ENCODE results near the gene COL9A3. TPM values are rescaled to one million over a fixed set of nuclear protein-coding genes. Genes with fewer than 3 reads are reported as not detected.

The COL9A3 gene
- total RNA-seq, 1 experiment from 2014 or later = 150 TPM

DNA sequence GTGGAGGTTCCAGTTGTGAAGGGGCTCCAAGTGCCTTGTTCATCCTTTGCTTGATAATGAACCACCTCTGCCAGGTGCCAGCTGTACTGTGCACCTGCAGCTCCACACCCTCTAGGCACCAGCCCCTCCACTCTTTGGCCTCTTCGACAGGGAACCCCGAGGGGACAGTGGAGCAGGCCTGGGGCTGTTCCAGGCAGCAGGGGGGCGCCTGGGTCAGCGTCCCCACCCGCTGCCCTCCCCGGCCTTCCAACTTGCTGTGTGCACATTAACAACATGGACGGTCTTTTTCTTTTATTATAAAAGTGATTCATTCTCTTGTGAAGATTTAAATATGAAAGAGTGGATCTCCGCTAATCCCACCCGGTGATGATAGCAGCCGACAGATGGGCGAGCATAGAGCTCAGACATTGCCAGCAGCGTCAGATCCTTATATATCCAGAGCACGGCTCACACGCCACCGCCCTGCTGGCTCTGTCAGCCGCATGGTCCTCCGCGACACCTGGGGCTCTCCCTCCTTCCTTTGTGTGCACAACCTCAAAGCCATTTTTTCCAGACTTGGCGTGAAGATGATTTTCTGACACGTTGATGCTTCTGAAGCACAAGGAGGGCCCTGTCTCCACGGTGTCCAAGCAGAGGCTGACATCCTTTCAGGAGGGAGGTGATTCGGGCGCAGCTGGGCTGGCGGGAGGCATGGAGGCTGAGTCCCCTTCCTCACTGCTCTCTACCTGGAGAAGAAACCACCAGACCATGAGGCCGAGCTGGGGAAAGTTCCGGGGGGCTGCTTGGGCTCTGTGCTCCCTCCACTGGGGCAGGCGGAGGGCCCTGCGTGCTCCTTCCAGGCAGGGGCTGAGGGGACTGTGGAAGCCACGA lies 42.8 kb upstream of the COL9A3 start:
- Mint-ChIP-seq H3K27ac (peak overlapping the region in 1 of 3 experiments; percentile 79; a peak in 1 of 7 replicates), H3K36me3 (ENCODE audit: insufficient read depth in 1 of 3, low read depth in 3 of 3) (no peaks in the 10 kb centered on the region; a peak in 1 of 7 replicates), H3K27me3 (ENCODE audit: low read depth) (peaks cover 8% of the 10 kb centered on the region), H3K4me1 (peaks cover 2 to 15% of the 10 kb centered on the region in 2 experiments; a peak in 3 of 4 replicates), H3K4me3 (no peak overlapping the region; a peak in 1 of 5 replicates), H3K9me3 (no peaks in the 10 kb centered on the region; a peak in 2 of 5 replicates)
- Histone ChIP-seq H3K9me3 (ENCODE audit: control insufficient read depth, low read depth, low read length) (no peaks in the 10 kb centered on the region), H3K23ac (ENCODE audit: insufficient read length, low read depth, low read length) (no peak overlapping the region), H3K4me1 (ENCODE audit: insufficient read depth, low read length) (peaks cover 3% of the 10 kb centered on the region; the same call in 1 of the 2 replicates), H2BK20ac (ENCODE audit: low read depth, low read length, poor library complexity, severe bottlenecking) (no peak overlapping the region), H4K8ac (replicated peaks; ENCODE audit: insufficient read length, low read depth, low read length) (no peak overlapping the region), H4K5ac (ENCODE audit: insufficient read length, low read depth, low read length) (no peak overlapping the region), H3K23me2 (ENCODE audit: insufficient read length, low read depth, low read length, poor library complexity, severe bottlenecking) (no peaks in the 10 kb centered on the region), H3K79me2 (ENCODE audit: insufficient read depth, low read length) (no peaks in the 10 kb centered on the region), H3K4me2 (ENCODE audit: insufficient read depth, insufficient read length, low read length) (no peak overlapping the region), H3K27ac (ENCODE audit: insufficient read length, low read depth, low read length) (no peak overlapping the region), H3K14ac (ENCODE audit: insufficient read depth, low read length) (no peak overlapping the region), H4K20me1 (ENCODE audit: control insufficient read depth, insufficient read depth, insufficient read length) (no peaks in the 10 kb centered on the region), H2BK5ac (ENCODE audit: insufficient read length, low read length) (no peak overlapping the region), H4K91ac (ENCODE audit: insufficient read length, low read depth, low read length) (no peak overlapping the region), H3T11ph (ENCODE audit: low read length) (no peak overlapping the region), H3K4ac (ENCODE audit: low read depth, low read length) (no peak overlapping the region), H3K9ac (ENCODE audit: extremely low read depth, insufficient read length, low read length) (no peak overlapping the region), H2BK120ac (ENCODE audit: low read depth, low read length, poor library complexity, severe bottlenecking) (no peak overlapping the region), H3K79me1 (ENCODE audit: insufficient read depth, low read depth, low read length, poor library complexity, severe bottlenecking) (no peaks in the 10 kb centered on the region), H2AFZ (ENCODE audit: low read length) (no peak overlapping the region), H3K27me3 (ENCODE audit: insufficient read depth, low read length) (no peaks in the 10 kb centered on the region), H2AK5ac (ENCODE audit: insufficient read length, low read length) (no peak overlapping the region), H3K18ac (ENCODE audit: insufficient read length, low read depth, low read length) (no peak overlapping the region), H3K56ac (ENCODE audit: insufficient read length, low read depth, low read length) (no peak overlapping the region), H2BK15ac (ENCODE audit: low read depth, low read length) (no peak overlapping the region), H2BK12ac (ENCODE audit: insufficient read length, low read depth, low read length) (no peak overlapping the region)
- TF ChIP-seq, protein P1, sequence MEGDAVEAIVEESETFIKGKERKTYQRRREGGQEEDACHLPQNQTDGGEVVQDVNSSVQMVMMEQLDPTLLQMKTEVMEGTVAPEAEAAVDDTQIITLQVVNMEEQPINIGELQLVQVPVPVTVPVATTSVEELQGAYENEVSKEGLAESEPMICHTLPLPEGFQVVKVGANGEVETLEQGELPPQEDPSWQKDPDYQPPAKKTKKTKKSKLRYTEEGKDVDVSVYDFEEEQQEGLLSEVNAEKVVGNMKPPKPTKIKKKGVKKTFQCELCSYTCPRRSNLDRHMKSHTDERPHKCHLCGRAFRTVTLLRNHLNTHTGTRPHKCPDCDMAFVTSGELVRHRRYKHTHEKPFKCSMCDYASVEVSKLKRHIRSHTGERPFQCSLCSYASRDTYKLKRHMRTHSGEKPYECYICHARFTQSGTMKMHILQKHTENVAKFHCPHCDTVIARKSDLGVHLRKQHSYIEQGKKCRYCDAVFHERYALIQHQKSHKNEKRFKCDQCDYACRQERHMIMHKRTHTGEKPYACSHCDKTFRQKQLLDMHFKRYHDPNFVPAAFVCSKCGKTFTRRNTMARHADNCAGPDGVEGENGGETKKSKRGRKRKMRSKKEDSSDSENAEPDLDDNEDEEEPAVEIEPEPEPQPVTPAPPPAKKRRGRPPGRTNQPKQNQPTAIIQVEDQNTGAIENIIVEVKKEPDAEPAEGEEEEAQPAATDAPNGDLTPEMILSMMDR (conservative IDR thresholded peaks at IDR 0.05) = no peak
- no peak for DNase-seq
- no CpG with 5 or more reads among the region's 29 CpGs for WGBS (ENCODE audit: extremely low coverage, insufficient read length, low lambda C conversion rate)

Data from H9 (cell line).